Activated CD8-positive, alpha-beta T cell treated with anti-CD3 and anti-CD28 coated beads for 36 hours (primary cell): ENCODE results near the gene PKMYT1. TPM values are rescaled to one million over a fixed set of nuclear protein-coding genes. Genes with fewer than 3 reads are reported as not detected.

Experiments
- ATAC-seq: fragments of 200-7000 bp; cut with Tn5 transposase; one replicate; pipeline ENCODE4 v1.10.0; 2021; ENCODE audit warnings: mild to moderate bottlenecking, moderate library complexity
- CTCF ChIA-PET: fragments of 350-600 bp; sonication (Branson Sonifier 250); formaldehyde crosslinking; loops from one replicate; lab custom pipeline; 2021; ENCODE audit warnings: antibody characterized with exemption; lab: Charles Lee
- POLR2A ChIA-PET: fragments of 350-600 bp; sonication (Branson Sonifier 250); formaldehyde crosslinking; loops from one replicate; lab custom pipeline; 2021; ENCODE audit warnings: antibody characterized with exemption; lab: Charles Lee
- DNase-seq: peaks from one replicate; pipeline ENCODE4 v3.0.0-alpha.2; 2020
- H3K27ac Mint-ChIP-seq: one replicate; pipeline ENCODE4 v1.8.0; 2021; ENCODE audit warnings: mild to moderate bottlenecking, mixed read lengths
- H3K27me3 Mint-ChIP-seq: one replicate; pipeline ENCODE4 v1.8.0; 2021; ENCODE audit warnings: mixed read lengths
- H3K36me3 Mint-ChIP-seq: one replicate; pipeline ENCODE4 v1.8.0; 2021; ENCODE audit warnings: low read depth, mixed read lengths
- H3K4me1 Mint-ChIP-seq: one replicate; pipeline ENCODE4 v1.8.0; 2021; ENCODE audit warnings: low read depth, mixed read lengths
- H3K4me3 Mint-ChIP-seq: one replicate; pipeline ENCODE4 v1.8.0; 2021; ENCODE audit warnings: mild to moderate bottlenecking, moderate library complexity, mixed read lengths
- H3K9me3 Mint-ChIP-seq: one replicate; pipeline ENCODE4 v1.8.0; 2021; ENCODE audit warnings: mixed read lengths
- intact Hi-C: fragments of 100-400 bp; cut with micrococcal nuclease; formaldehyde crosslinking; loops from one replicate; pipeline ENCODE4 v1.10.0; 2022
- total RNA-seq, 2 experiments: library from RNA; stranded (reverse); gene quantifications; one replicate each; pipeline ENCODE4 v1.2.3, GENCODE V29; 2021
- TF ChIP-seq, protein P1 (sequence below): fragments of 200-600 bp; IDR thresholded peaks from one replicate; pipeline ENCODE4 v1.8.0; 2022; ENCODE audit warnings: antibody characterized with exemption, mild to moderate bottlenecking

The PKMYT1 gene
- total RNA-seq, 2 experiments from 2014 or later: 121 to 123 TPM

- Mint-ChIP-seq H3K27ac (no peak overlapping the region), H3K4me3 (no peak overlapping the region), H3K9me3 (no peaks in the 10 kb centered on the region), H3K36me3 (no peaks in the 10 kb centered on the region), H3K4me1 (no peaks in the 10 kb centered on the region), H3K27me3 (no peaks in the 10 kb centered on the region)
- intact Hi-C loops: no loop called here
- TF ChIP-seq, protein P1, sequence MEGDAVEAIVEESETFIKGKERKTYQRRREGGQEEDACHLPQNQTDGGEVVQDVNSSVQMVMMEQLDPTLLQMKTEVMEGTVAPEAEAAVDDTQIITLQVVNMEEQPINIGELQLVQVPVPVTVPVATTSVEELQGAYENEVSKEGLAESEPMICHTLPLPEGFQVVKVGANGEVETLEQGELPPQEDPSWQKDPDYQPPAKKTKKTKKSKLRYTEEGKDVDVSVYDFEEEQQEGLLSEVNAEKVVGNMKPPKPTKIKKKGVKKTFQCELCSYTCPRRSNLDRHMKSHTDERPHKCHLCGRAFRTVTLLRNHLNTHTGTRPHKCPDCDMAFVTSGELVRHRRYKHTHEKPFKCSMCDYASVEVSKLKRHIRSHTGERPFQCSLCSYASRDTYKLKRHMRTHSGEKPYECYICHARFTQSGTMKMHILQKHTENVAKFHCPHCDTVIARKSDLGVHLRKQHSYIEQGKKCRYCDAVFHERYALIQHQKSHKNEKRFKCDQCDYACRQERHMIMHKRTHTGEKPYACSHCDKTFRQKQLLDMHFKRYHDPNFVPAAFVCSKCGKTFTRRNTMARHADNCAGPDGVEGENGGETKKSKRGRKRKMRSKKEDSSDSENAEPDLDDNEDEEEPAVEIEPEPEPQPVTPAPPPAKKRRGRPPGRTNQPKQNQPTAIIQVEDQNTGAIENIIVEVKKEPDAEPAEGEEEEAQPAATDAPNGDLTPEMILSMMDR: no peak
- DNase-seq (no peak), ATAC-seq (no peak)
- ChIA-PET POLR2A (no interaction called here), CTCF (interaction anchor here (1.3 to 2.9 kb wide), 2 partner anchors 11 to 24 kb away, joined by 5 to 11 read pairs; no protein-coding TSS in a partner anchor)
Observed at GRCh38 chr16:2950773-2951172, 29.5 kb downstream of the PKMYT1 start.

DNA sequence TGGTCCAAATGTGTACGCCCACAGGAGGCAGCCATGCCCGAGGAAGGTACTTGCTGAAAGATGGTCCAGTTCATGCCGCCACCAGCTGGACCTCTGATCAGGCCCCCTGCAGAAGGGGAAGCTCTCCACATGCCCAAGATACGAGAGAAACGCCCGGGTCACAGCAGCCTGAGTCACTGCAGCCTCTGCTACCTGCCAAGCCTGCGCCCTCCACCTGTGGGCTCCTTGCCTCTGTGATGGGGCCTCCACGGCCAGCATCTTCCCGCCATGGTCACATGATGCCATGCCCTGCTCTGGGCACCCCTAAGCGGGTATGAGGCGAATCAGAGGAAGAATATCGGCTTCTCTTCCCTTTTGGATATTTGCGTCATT lies 29.9 kb downstream of the PKMYT1 start:
- H3K9me3 Mint-ChIP-seq: no peaks in the 10 kb centered on the region
- H3K4me3 Mint-ChIP-seq: no peak overlapping the region
- H3K36me3 Mint-ChIP-seq: no peaks in the 10 kb centered on the region
- no peak overlapping the region for H3K27ac Mint-ChIP-seq
- H3K4me1 Mint-ChIP-seq: no peaks in the 10 kb centered on the region
- intact Hi-C loops: no loop called here
- TF ChIP-seq, protein P1: no peak
- no peaks in the 10 kb centered on the region for H3K27me3 Mint-ChIP-seq
- ChIA-PET POLR2A (interaction anchor here (0.6 kb wide), 1 partner anchor 24 kb away, joined by 3 read pairs; no protein-coding TSS in a partner anchor), CTCF (interaction anchor here (1.3 to 2.9 kb wide), 2 partner anchors 11 to 23 kb away, joined by 5 to 11 read pairs; no protein-coding TSS in a partner anchor)
- no peak for DNase-seq
- no peak for ATAC-seq

DNA sequence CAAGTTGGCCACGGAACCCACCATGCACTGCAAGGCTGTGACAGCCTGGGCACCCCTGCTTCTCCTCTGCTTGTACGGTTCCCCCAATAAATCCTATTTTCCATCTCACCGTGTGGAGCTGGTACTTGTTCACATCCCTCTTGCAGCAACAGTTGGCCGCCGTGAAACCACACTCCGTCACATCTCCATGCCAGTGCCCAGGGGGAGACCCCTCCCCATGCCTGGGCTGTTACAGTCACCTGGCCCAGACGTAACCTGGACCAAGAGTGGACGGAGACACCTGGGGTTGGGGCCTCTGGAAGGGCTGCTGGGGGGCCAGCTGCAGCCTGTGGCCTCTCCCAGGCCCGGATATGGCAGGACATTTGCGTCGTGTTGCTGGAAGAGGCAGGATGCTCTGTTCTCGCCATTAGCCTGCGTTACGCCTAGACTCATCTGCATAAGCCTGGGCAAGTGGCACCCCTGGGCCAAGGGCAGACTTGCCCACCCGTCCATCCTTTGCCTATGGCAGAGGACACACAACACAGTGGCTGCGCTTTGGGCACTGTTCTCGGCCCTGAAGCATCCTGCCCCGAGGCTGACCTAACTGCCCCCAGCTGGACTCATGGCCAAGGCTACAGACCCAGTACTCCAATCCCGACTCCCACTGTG lies 30.4 kb downstream of the PKMYT1 start:
- CTCF ChIA-PET: interaction anchor here (1.3 kb wide), 1 partner anchor 23 kb away, joined by 5 read pairs; no protein-coding TSS in a partner anchor
- H3K36me3 Mint-ChIP-seq: no peaks in the 10 kb centered on the region
- no peak overlapping the region for H3K4me3 Mint-ChIP-seq
- H3K4me1 Mint-ChIP-seq: no peaks in the 10 kb centered on the region
- no peak for ATAC-seq
- H3K27me3 Mint-ChIP-seq: no peaks in the 10 kb centered on the region
- POLR2A ChIA-PET: interaction anchor here (0.6 kb wide), 1 partner anchor 24 kb away, joined by 3 read pairs; no protein-coding TSS in a partner anchor
- intact Hi-C loops: no loop called here
- TF ChIP-seq, protein P1: no peak
- no peak overlapping the region for H3K27ac Mint-ChIP-seq
- no peaks in the 10 kb centered on the region for H3K9me3 Mint-ChIP-seq
- no peak for DNase-seq

- Mint-ChIP-seq H3K9me3 (no peaks in the 10 kb centered on the region), H3K27ac (no peak overlapping the region), H3K27me3 (no peaks in the 10 kb centered on the region), H3K4me3 (no peak overlapping the region), H3K36me3 (no peaks in the 10 kb centered on the region), H3K4me1 (no peaks in the 10 kb centered on the region)
- ATAC-seq (no peak), DNase-seq (no peak)
- POLR2A ChIA-PET: interaction anchor here (0.8 kb wide), 1 partner anchor 14 kb away, joined by 4 read pairs; no protein-coding TSS in a partner anchor
- TF ChIP-seq, protein P1: no peak
- CTCF ChIA-PET: interaction anchor here (1.3 kb wide), 1 partner anchor 22 kb away, joined by 5 read pairs; no protein-coding TSS in a partner anchor
- intact Hi-C loops: no loop called here
Observed at GRCh38 chr16:2948807-2949704, 31.2 kb downstream of the PKMYT1 start.
